Vagina (tissue), 2 donors: ENCODE measurements around the gene ITGAE. TPM values are rescaled to one million over a fixed set of nuclear protein-coding genes. Genes with fewer than 3 reads are reported as not detected.

Experiments used
- DNase-seq, 2 donors: peaks; one replicate each; pipeline ENCODE4 v3.0.0-alpha.2; 2017; ENCODE audit errors: extremely low spot score in 2 of 2
- H3K27ac ChIP-seq: fragments of 200-600 bp; sonication (generic); one replicate; pipeline ENCODE4 v1.5.1; 2019
- H3K27me3 ChIP-seq: fragments of 200-600 bp; sonication (generic); one replicate; pipeline ENCODE4 v1.5.1; 2019
- H3K36me3 ChIP-seq, 2 donors: fragments of 200-600 bp; sonication (generic); one replicate each; pipeline ENCODE4 v1.5.1; 2017 to 2019
- H3K4me1 ChIP-seq: fragments of 200-600 bp; sonication (generic); one replicate; pipeline ENCODE4 v1.5.1; 2019
- H3K4me3 ChIP-seq, 2 donors: fragments of 200-600 bp; sonication (generic); 1 replicate in 1 of 2; 2 replicates in 1 of 2; pipeline ENCODE4 v1.5.1; 2016 to 2019
- H3K9me3 ChIP-seq: fragments of 200-600 bp; sonication (generic); one replicate; pipeline ENCODE4 v1.5.1; 2019
- POLR2A ChIP-seq, 2 donors: fragments of 450-650 bp; IDR thresholded peaks; one replicate each; pipeline ENCODE4 v1.6.1; 2017; ENCODE audit warnings: antibody characterized with exemption in 2 of 2, mild to moderate bottlenecking in 2 of 2, moderate library complexity in 2 of 2
- POLR2AphosphoS5 ChIP-seq, 2 donors: sonication (generic); formaldehyde crosslinking; IDR thresholded peaks; one replicate each; pipeline ENCODE4 v1.9.0; 2017; ENCODE audit warnings: antibody characterized with exemption in 2 of 2, mild to moderate bottlenecking in 2 of 2, low read depth in 1 of 2; ENCODE audit not compliant: insufficient read depth in 1 of 2
- intact Hi-C: fragments of 100-400 bp; cut with DNase I; formaldehyde crosslinking; loops from one replicate; pipeline ENCODE4 v1.15.1; 2023
- total RNA-seq: library from RNA; depleted of rRNA; stranded (reverse); fragments of >200 nt; gene quantifications from one replicate; pipeline ENCODE4 v1.2.3, GENCODE V29; 2016
- TF ChIP-seq, protein P1 (sequence below), 3 experiments: fragments of 450-650 bp in 2 of 3; fragments of 200-600 bp in 1 of 3; sonication (generic) in 1 of 3; IDR thresholded peaks; one replicate each; pipeline ENCODE4 v1.5.1; 2017 to 2019; ENCODE audit warnings: antibody characterized with exemption in 3 of 3, mild to moderate bottlenecking in 2 of 3, moderate library complexity in 2 of 3

The ITGAE gene
- total RNA-seq, 1 donor from 2014 or later, result 30.9 TPM

DNA sequence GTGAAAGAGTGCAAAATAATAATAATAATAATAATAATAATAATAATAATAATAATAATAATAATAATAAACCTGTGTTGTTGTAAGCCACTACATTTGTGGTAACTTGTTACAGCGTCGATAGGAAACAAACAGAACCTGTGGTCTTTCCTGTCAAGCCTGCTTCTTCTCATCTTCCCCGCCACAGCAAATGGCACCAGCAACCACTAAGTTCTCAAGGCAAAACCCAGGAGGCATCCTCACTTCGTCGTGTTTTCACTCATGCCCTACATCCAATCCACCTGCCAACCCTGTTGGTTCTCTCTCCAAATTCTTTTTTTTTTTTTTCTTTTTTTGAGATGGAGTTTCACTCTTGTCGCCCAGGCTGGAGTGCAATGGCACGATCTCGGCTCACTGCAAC lies 34.2 kb downstream of the ITGAE start:
- Histone ChIP-seq H3K4me3 (no peak overlapping the region), H3K27ac (no peak overlapping the region), H3K36me3 (no peaks in the 10 kb centered on the region), H3K4me1 (no peaks in the 10 kb centered on the region), H3K9me3 (no peaks in the 10 kb centered on the region), H3K27me3 (no peaks in the 10 kb centered on the region)
- TF ChIP-seq, protein P1, sequence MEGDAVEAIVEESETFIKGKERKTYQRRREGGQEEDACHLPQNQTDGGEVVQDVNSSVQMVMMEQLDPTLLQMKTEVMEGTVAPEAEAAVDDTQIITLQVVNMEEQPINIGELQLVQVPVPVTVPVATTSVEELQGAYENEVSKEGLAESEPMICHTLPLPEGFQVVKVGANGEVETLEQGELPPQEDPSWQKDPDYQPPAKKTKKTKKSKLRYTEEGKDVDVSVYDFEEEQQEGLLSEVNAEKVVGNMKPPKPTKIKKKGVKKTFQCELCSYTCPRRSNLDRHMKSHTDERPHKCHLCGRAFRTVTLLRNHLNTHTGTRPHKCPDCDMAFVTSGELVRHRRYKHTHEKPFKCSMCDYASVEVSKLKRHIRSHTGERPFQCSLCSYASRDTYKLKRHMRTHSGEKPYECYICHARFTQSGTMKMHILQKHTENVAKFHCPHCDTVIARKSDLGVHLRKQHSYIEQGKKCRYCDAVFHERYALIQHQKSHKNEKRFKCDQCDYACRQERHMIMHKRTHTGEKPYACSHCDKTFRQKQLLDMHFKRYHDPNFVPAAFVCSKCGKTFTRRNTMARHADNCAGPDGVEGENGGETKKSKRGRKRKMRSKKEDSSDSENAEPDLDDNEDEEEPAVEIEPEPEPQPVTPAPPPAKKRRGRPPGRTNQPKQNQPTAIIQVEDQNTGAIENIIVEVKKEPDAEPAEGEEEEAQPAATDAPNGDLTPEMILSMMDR (IDR thresholded peaks at IDR 0.05), result no peak
- TF ChIP-seq POLR2AphosphoS5 (IDR thresholded peaks at IDR 0.05; ENCODE audit: insufficient read depth in 1 of 2, low read depth in 1 of 2), result no peak
- intact Hi-C loops, result no loop called here
- DNase-seq, result no peak

DNA sequence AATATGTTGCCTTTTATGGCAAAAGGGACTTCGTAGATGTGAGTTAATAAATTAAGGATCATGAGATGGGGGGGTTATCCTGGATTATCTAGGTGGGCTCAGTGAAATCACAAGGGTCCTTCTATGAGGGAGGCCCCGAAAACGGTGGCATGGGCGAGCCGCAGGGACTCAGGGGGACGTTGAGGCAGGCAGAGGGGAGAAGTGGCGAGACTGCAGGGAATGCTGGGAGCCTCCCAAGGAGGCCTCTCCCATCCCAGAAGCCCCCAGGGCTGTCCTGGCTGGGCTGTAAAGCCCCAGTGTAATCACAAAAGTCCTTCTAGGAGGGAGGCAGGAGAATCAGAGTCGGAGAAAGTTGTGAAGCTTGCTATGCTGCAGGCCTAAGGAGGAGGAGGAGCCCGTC lies 35.0 kb downstream of the ITGAE start:
- Histone ChIP-seq H3K27me3 (no peaks in the 10 kb centered on the region), H3K4me3 (no peak overlapping the region), H3K9me3 (no peaks in the 10 kb centered on the region), H3K4me1 (no peaks in the 10 kb centered on the region), H3K27ac (no peak overlapping the region), H3K36me3 (no peaks in the 10 kb centered on the region)
- no peak for DNase-seq
- TF ChIP-seq POLR2AphosphoS5 (IDR thresholded peaks at IDR 0.05; ENCODE audit: insufficient read depth in 1 of 2, low read depth in 1 of 2) (no peak), POLR2A (IDR thresholded peaks at IDR 0.05) (no peak)
- TF ChIP-seq, protein P1 (IDR thresholded peaks at IDR 0.05), result no peak
- intact Hi-C loops, result no loop called here

DNA sequence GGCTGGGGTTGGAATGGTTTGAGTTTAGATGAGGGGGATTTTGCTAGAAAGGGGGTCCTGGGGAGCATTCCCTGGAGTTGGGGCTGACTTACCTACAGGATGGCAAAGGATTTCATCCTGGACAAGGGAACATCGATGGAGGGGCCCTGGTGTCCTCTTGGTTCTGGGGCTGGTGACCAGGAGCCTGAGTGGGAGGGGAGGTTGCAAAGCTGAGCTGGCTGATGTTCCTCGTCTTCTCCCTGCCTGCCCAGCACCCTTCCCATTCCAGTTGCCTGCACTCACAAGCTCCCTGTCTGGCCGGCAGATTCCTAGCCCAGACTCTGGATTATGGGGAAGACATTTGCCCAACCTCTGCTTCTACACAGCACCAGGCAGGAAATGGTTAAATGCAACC lies 37.2 kb downstream of the ITGAE start:
- intact Hi-C loops, result no loop called here
- Histone ChIP-seq H3K9me3 (no peaks in the 10 kb centered on the region), H3K27me3 (no peaks in the 10 kb centered on the region), H3K4me1 (no peaks in the 10 kb centered on the region), H3K4me3 (peak overlapping the region in 1 of 2 donors; percentile 2), H3K36me3 (no peaks in the 10 kb centered on the region), H3K27ac (no peak overlapping the region)
- DNase-seq, result no peak
- TF ChIP-seq POLR2AphosphoS5 (IDR thresholded peaks at IDR 0.05; ENCODE audit: insufficient read depth in 1 of 2, low read depth in 1 of 2) (no peak), POLR2A (IDR thresholded peaks at IDR 0.05) (no peak)
- TF ChIP-seq, protein P1 (IDR thresholded peaks at IDR 0.05), result no peak

DNA sequence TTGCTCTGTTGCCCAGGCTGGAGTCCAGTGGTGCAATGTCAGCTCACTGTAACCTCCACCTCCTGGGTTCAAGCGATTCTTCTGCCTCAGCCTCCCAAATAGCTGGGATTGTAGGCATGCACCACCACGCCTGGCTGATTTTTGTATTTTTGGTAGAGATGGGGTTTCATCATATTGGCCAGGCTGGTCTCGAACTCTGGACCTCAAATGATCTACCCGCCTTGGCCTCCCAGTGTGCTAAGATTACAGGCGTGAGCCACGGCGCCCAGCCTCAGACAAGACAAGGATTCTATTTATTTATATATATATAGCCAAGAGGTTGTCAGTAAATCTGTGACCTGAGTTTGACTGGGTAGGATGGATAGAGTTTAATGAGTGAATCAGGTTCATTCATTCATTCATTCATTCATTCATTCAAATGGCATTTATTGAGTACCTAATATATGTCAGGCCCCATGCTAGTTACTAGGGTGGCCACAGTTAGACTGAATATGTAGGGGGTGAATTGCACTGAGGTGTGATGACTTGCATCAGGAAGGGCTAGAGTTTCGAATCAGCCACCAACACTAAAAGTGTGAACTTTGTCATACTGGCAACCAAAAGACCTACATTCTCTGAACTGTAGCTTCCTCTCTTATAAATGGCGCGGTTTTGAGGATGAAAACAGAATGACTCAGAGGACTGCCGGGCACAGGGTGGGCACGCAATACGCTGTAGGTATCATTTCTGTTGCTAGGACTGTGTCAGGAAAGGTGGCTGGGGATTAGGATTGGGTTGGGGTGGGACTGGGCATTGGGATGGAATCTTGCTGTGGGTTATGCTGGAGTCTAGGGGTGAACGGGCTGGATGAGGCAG lies 37.8 kb downstream of the ITGAE start:
- Histone ChIP-seq H3K27ac (no peak overlapping the region), H3K4me3 (peak overlapping the region in 1 of 2 donors; percentile 2), H3K4me1 (no peaks in the 10 kb centered on the region), H3K36me3 (no peaks in the 10 kb centered on the region), H3K9me3 (no peaks in the 10 kb centered on the region), H3K27me3 (no peaks in the 10 kb centered on the region)
- intact Hi-C loops, result no loop called here
- DNase-seq, result no peak
- TF ChIP-seq POLR2AphosphoS5 (IDR thresholded peaks at IDR 0.05; ENCODE audit: insufficient read depth in 1 of 2, low read depth in 1 of 2) (no peak), POLR2A (IDR thresholded peaks at IDR 0.05) (no peak)
- TF ChIP-seq, protein P1 (IDR thresholded peaks at IDR 0.05), result no peak

DNA sequence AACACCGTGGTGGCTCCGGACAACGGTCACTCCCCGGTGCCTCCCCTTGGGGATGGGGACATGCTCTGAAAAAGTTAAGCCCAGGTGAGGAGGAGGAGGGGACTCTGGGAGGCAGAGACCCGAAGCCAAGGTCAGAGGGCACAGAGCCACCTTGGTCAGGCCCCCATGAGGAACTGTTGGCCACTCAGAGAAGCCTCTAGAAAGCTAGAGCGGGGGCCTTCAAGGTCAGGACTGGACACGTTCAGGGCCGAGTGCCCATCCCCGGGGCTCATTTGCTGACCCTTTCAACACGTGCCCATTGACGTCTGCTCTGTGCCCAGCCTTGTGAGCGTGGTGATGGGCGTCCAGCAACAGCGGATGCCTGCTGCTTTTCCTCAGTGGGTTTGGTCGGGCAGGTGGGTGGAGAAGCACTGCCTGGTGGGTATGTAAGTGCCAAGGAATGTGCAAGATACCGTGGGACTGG lies 39.0 kb downstream of the ITGAE start:
- H3K4me3 ChIP-seq, result no peak overlapping the region
- H3K27me3 ChIP-seq, result no peaks in the 10 kb centered on the region
- H3K36me3 ChIP-seq, result no peaks in the 10 kb centered on the region
- H3K4me1 ChIP-seq, result no peaks in the 10 kb centered on the region
- intact Hi-C loops, result no loop called here
- TF ChIP-seq POLR2A (IDR thresholded peaks at IDR 0.05) (no peak), POLR2AphosphoS5 (IDR thresholded peaks at IDR 0.05; ENCODE audit: insufficient read depth in 1 of 2, low read depth in 1 of 2) (no peak)
- TF ChIP-seq, protein P1 (IDR thresholded peaks at IDR 0.05), result no peak
- H3K9me3 ChIP-seq, result no peaks in the 10 kb centered on the region
- DNase-seq, result no peak
- H3K27ac ChIP-seq, result no peak overlapping the region
